Neural progenitor cell (in vitro differentiated cells): ENCODE measurements around the gene SON. TPM values are rescaled to one million over a fixed set of nuclear protein-coding genes. Genes with fewer than 3 reads are reported as not detected.

Experiments used
- DNase-seq: peaks from one replicate; pipeline ENCODE4 v3.0.0-alpha.2; 2016; ENCODE audit warnings: low spot score
- H2AFZ ChIP-seq: fragments of 200-600 bp; sonication (generic); replicated peaks from 2 replicates; pipeline ENCODE4 v1.6.1; 2016; ENCODE audit warnings: antibody characterized with exemption
- H3F3A ChIP-seq: fragments of 200-600 bp; sonication (generic); 2 replicates; pipeline ENCODE4 v1.6.1; 2016; ENCODE audit warnings: antibody characterized with exemption, low read depth
- H3K27ac ChIP-seq: fragments of 200-600 bp; sonication (generic); 2 replicates; pipeline ENCODE4 v1.5.1; 2016; ENCODE audit warnings: mild to moderate bottlenecking
- H3K27me3 ChIP-seq: fragments of 200-600 bp; sonication (generic); 2 replicates; pipeline ENCODE4 v1.6.1; 2016; ENCODE audit warnings: mild to moderate bottlenecking, moderate library complexity
- H3K36me3 ChIP-seq: fragments of 200-600 bp; sonication (generic); 2 replicates; pipeline ENCODE4 v1.5.1; 2016
- H3K4me1 ChIP-seq: fragments of 200-600 bp; sonication (generic); 2 replicates; pipeline ENCODE4 v1.6.1; 2016; ENCODE audit warnings: mixed run types
- H3K4me2 ChIP-seq: fragments of 200-600 bp; sonication (generic); 2 replicates; pipeline ENCODE4 v1.6.1; 2016
- H3K4me3 ChIP-seq: fragments of 200-600 bp; sonication (generic); 2 replicates; pipeline ENCODE4 v1.5.1; 2016
- H3K79me2 ChIP-seq: fragments of 200-600 bp; sonication (generic); 2 replicates; pipeline ENCODE4 v1.6.1; 2016; ENCODE audit warnings: low read depth
- H3K9ac ChIP-seq: fragments of 200-600 bp; sonication (generic); 2 replicates; pipeline ENCODE4 v1.6.1; 2016
- H3K9me3 ChIP-seq: fragments of 200-600 bp; sonication (generic); 2 replicates; pipeline ENCODE4 v1.5.1; 2016; ENCODE audit warnings: low read depth
- H4K20me1 ChIP-seq: fragments of 200-600 bp; sonication (generic); 2 replicates; pipeline ENCODE4 v1.6.1; 2016; ENCODE audit warnings: low read depth
- H3K27ac Mint-ChIP-seq: 3 replicates; pipeline ENCODE4 v1.8.0; 2021; ENCODE audit warnings: mixed read lengths
- H3K27me3 Mint-ChIP-seq: 2 replicates; pipeline ENCODE4 v1.8.0; 2022; ENCODE audit warnings: low read depth, mild to moderate bottlenecking, inconsistent platforms, moderate library complexity, mixed read lengths; ENCODE audit not compliant: insufficient read depth
- H3K36me3 Mint-ChIP-seq: 3 replicates; pipeline ENCODE4 v1.8.0; 2021; ENCODE audit warnings: mixed read lengths
- H3K4me1 Mint-ChIP-seq: 3 replicates; pipeline ENCODE4 v1.8.0; 2021; ENCODE audit warnings: mixed read lengths
- H3K4me3 Mint-ChIP-seq: 3 replicates; pipeline ENCODE4 v1.8.0; 2021; ENCODE audit warnings: mild to moderate bottlenecking, moderate library complexity, mixed read lengths
- H3K9me3 Mint-ChIP-seq: 3 replicates; pipeline ENCODE4 v1.8.0; 2020; ENCODE audit warnings: mixed read lengths
- CTCF ChIP-seq: fragments of 200-600 bp; sonication (generic); IDR thresholded peaks from 2 replicates; pipeline ENCODE4 v1.5.1; 2017; ENCODE audit warnings: antibody characterized with exemption, mild to moderate bottlenecking
- EZH2 ChIP-seq: fragments of 200-600 bp; sonication (generic); IDR thresholded peaks from 2 replicates; pipeline ENCODE4 v1.6.1; 2017; ENCODE audit warnings: antibody characterized with exemption, mild to moderate bottlenecking, moderate library complexity
- EZH2phosphoT487 ChIP-seq: fragments of 200-600 bp; sonication (generic); IDR thresholded peaks from 2 replicates; pipeline ENCODE4 v1.6.1; 2017; ENCODE audit warnings: antibody characterized with exemption
- total RNA-seq: library from RNA; depleted of rRNA; stranded (reverse); fragments of >200 nt; gene quantifications from 2 replicates; pipeline ENCODE4 v1.2.3, GENCODE V29; 2015; ENCODE audit warnings: low replicate concordance

SON gene
- total RNA-seq, 1 donor from 2014 or later = 200 TPM

DNA sequence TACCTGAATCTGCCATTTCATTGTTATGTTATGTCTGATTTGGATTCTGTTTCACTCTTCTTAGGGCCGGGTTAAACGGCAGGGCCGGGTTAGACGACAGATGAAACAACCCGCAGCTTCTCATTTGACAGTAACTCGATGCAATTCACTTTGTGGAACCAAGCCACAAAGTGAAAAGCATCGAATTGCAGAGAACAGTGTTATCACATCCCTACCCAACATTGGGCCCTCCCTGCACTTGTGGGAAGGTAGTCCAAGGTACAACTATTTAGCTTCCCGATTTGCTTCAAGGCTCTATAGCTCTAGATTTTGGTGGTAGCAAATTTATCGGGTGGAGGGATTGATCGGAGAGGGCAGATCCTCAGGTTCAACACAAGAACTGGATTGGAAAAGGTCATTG is 17.0 kb downstream of the SON start:
- H3K4me1 Mint-ChIP-seq = peaks cover 3% of the 10 kb centered on the region
- H3K36me3 Mint-ChIP-seq = peaks cover 54% of the 10 kb centered on the region
- no peak overlapping the region for H3K27ac Mint-ChIP-seq
- Histone ChIP-seq H2AFZ (no peak overlapping the region), H3K9ac (no peak overlapping the region), H3K9me3 (no peaks in the 10 kb centered on the region), H3K4me1 (peaks cover 2% of the 10 kb centered on the region), H3K79me2 (peaks cover 94% of the 10 kb centered on the region), H4K20me1 (peaks cover 78% of the 10 kb centered on the region), H3F3A (peaks cover 52% of the 10 kb centered on the region), H3K27ac (no peak overlapping the region), H3K4me3 (no peak overlapping the region), H3K4me2 (no peak overlapping the region), H3K27me3 (no peaks in the 10 kb centered on the region), H3K36me3 (peaks cover 59% of the 10 kb centered on the region)
- peaks cover 2% of the 10 kb centered on the region for H3K27me3 Mint-ChIP-seq
- no peak for DNase-seq
- TF ChIP-seq EZH2 (no peak), CTCF (no peak), EZH2phosphoT487 (no peak)
- H3K4me3 Mint-ChIP-seq = no peak overlapping the region
- H3K9me3 Mint-ChIP-seq = no peaks in the 10 kb centered on the region

DNA sequence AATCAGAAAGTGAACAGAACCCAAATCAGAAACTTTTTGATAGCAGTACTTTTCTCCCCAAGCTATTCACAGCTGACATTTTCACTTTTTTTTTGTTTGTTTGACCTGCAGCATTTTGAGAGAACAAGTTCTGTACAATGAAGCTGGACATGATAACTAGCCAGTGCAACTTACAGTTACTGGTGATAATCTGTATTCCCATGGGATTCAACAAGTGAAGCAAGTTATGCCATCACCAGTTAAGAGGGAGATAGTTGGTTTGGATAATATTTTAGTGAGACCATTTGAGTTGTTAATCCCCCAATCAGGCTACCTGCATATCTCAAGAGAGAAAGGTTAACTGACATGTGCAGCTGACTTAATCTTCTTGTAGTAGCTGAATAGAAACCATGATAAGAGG is 18.1 kb downstream of the SON start:
- peaks cover 3% of the 10 kb centered on the region for H3K4me1 Mint-ChIP-seq
- Histone ChIP-seq H3K4me1 (no peaks in the 10 kb centered on the region), H3K36me3 (peaks cover 50% of the 10 kb centered on the region), H3K79me2 (peaks cover 92% of the 10 kb centered on the region), H3K27ac (no peak overlapping the region), H4K20me1 (peaks cover 71% of the 10 kb centered on the region), H3F3A (peaks cover 47% of the 10 kb centered on the region), H3K4me3 (no peak overlapping the region), H3K4me2 (no peak overlapping the region), H2AFZ (no peak overlapping the region), H3K9me3 (no peaks in the 10 kb centered on the region), H3K27me3 (no peaks in the 10 kb centered on the region), H3K9ac (no peak overlapping the region)
- no peak overlapping the region for H3K4me3 Mint-ChIP-seq
- peaks cover 2% of the 10 kb centered on the region for H3K27me3 Mint-ChIP-seq
- H3K27ac Mint-ChIP-seq = no peak overlapping the region
- TF ChIP-seq EZH2phosphoT487 (no peak), EZH2 (no peak), CTCF (no peak)
- H3K9me3 Mint-ChIP-seq = no peaks in the 10 kb centered on the region
- DNase-seq = no peak
- H3K36me3 Mint-ChIP-seq = peaks cover 45% of the 10 kb centered on the region

- no peak overlapping the region for H2AFZ ChIP-seq
- peaks cover 90% of the 10 kb centered on the region for H3K79me2 ChIP-seq
- peaks cover 48% of the 10 kb centered on the region for H3K36me3 ChIP-seq
- H3K27me3 ChIP-seq = no peaks in the 10 kb centered on the region
- H3K27ac ChIP-seq = no peak overlapping the region
- Mint-ChIP-seq H3K9me3 (no peaks in the 10 kb centered on the region), H3K36me3 (peaks cover 41% of the 10 kb centered on the region), H3K4me1 (peaks cover 3% of the 10 kb centered on the region), H3K27ac (no peak overlapping the region), H3K27me3 (peaks cover 2% of the 10 kb centered on the region), H3K4me3 (no peak overlapping the region)
- DNase-seq = no peak
- H3F3A ChIP-seq = peaks cover 50% of the 10 kb centered on the region
- H3K4me3 ChIP-seq = no peak overlapping the region
- H3K9ac ChIP-seq = no peak overlapping the region
- peaks cover 71% of the 10 kb centered on the region for H4K20me1 ChIP-seq
- no peak overlapping the region for H3K4me2 ChIP-seq
- no peaks in the 10 kb centered on the region for H3K9me3 ChIP-seq
- no peaks in the 10 kb centered on the region for H3K4me1 ChIP-seq
- TF ChIP-seq EZH2 (no peak), EZH2phosphoT487 (no peak), CTCF (no peak)
These were observed 18.5 kb downstream of the SON start for GRCh38 chr21:33561373-33561772.
